Activated naive CD8-positive, alpha-beta T cell treated with anti-CD3 and anti-CD28 coated beads for 36 hours (primary cell): ENCODE results near the gene KDM2A. TPM values are rescaled to one million over a fixed set of nuclear protein-coding genes. Genes with fewer than 3 reads are reported as not detected.
A peak's percentile ranks its signal among the peaks of the same experiment; 100 is the strongest.
"Not testable (repeated sequence)": the region's sequence is repeated elsewhere in the genome, so short reads cannot be mapped to it uniquely, and the experiment has no call there.

Source experiments
- DNase-seq: peaks from one replicate; pipeline ENCODE4 v3.0.0; 2021
- H3K27ac Mint-ChIP-seq: one replicate; pipeline ENCODE4 v1.8.0; 2022; ENCODE audit warnings: mild to moderate bottlenecking, moderate library complexity, mixed read lengths
- H3K27me3 Mint-ChIP-seq: one replicate; pipeline ENCODE4 v1.8.0; 2022; ENCODE audit warnings: mild to moderate bottlenecking, mixed read lengths
- H3K36me3 Mint-ChIP-seq: one replicate; pipeline ENCODE4 v1.8.0; 2021; ENCODE audit warnings: mild to moderate bottlenecking, mixed read lengths
- H3K4me1 Mint-ChIP-seq: one replicate; pipeline ENCODE4 v1.8.0; 2021; ENCODE audit warnings: mixed read lengths
- H3K4me3 Mint-ChIP-seq: one replicate; pipeline ENCODE4 v1.8.0; 2022; ENCODE audit warnings: mild to moderate bottlenecking, moderate library complexity, mixed read lengths
- H3K9me3 Mint-ChIP-seq: one replicate; pipeline ENCODE4 v1.8.0; 2022; ENCODE audit warnings: mixed read lengths
- total RNA-seq, 2 experiments: library from RNA; stranded (reverse); gene quantifications; one replicate each; pipeline ENCODE4 v1.2.3, GENCODE V29; 2021

The KDM2A gene
- total RNA-seq, 2 experiments from 2014 or later = 77.4 to 80.9 TPM

DNA sequence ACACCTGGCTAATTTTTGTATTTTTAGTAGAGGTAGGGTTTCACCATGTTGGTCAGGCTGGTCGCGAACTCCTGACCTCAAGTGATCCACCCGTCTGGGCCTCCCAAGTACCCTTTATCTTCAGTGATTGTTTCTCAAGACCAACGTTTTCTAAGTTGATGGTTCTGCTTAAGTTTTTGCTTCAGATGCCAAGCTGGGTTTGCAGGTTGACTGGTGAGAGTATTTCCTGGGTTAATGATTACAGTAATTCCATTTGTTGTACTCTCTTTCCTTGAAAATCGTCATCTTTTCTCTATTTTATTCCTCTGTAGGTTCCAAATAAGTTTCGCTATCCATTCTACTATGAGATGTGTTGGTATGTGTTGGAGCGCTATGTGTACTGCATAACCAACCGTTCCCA lies 108.7 kb downstream of the KDM2A start:
- Mint-ChIP-seq H3K9me3 (no peaks in the 10 kb centered on the region), H3K27ac (no peak overlapping the region), H3K36me3 (peaks cover 10% of the 10 kb centered on the region), H3K4me3 (no peak overlapping the region), H3K27me3 (no peaks in the 10 kb centered on the region), H3K4me1 (peaks cover 2% of the 10 kb centered on the region)
- no peak for DNase-seq

GRCh38 chr11:67230406-67230805 lies 111.3 kb downstream of the KDM2A start:
- H3K4me1 Mint-ChIP-seq = peaks cover 14% of the 10 kb centered on the region
- DNase-seq = no peak
- H3K27me3 Mint-ChIP-seq = no peaks in the 10 kb centered on the region
- H3K27ac Mint-ChIP-seq = peak overlapping the region; percentile 43
- H3K9me3 Mint-ChIP-seq = no peaks in the 10 kb centered on the region
- H3K36me3 Mint-ChIP-seq = peaks cover 23% of the 10 kb centered on the region
- no peak overlapping the region for H3K4me3 Mint-ChIP-seq

DNA sequence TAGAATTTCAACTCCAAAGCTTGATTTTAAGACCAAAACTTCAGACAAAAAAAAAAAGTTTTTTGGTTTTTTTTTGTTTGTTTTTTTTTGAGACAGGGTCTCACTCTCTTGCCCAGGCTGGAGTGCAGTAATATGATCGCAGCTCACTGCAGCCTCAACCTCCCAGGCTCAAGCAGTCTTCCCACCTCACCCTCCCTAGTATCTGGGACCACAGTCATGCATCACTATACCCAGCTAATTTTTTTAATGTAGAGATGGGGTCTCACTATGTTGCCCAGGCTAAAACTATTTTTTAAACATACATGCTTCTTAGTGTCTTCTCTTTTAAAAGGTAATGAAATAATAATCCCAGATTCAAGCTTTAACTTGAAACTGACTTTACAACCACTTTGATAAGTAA lies 111.8 kb downstream of the KDM2A start:
- no peak overlapping the region for H3K4me3 Mint-ChIP-seq
- peaks cover 23% of the 10 kb centered on the region for H3K36me3 Mint-ChIP-seq
- H3K27me3 Mint-ChIP-seq = no peaks in the 10 kb centered on the region
- H3K9me3 Mint-ChIP-seq = no peaks in the 10 kb centered on the region
- DNase-seq = no peak
- peaks cover 14% of the 10 kb centered on the region for H3K4me1 Mint-ChIP-seq
- no peak overlapping the region for H3K27ac Mint-ChIP-seq

DNA sequence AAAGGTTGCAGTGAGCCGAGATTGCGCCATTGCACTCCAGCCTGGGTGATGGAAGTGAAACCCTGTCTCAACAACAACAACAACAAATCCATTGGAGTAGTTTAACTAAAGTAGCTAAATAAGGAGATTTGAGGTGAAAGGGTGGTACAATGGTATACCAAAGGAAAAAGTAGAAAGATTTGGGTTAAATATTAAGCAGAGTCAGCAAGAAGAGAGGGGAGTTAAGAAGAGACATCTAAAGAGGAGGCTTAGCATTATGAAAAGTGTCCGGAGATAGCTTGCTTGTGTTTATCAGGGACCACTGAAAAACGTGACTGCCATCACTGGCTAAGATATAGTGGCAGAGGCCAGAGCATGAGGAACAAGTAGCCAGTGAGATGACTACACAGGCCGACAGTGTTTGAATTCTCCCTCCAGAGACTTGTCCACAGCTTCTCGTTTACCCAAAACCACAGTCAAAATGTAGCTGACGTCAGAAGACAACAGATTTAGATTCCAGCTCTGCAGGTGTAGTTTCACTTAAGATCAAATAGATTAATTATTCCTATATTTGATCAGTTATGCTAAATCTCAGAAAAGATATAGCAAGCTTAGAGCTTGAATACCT lies 114.6 kb downstream of the KDM2A start:
- peaks cover 15% of the 10 kb centered on the region for H3K36me3 Mint-ChIP-seq
- peak overlapping the region; percentile 42 for H3K27ac Mint-ChIP-seq
- H3K27me3 Mint-ChIP-seq = no peaks in the 10 kb centered on the region
- peaks cover 22% of the 10 kb centered on the region for H3K4me1 Mint-ChIP-seq
- no peak for DNase-seq
- no peak overlapping the region for H3K4me3 Mint-ChIP-seq
- H3K9me3 Mint-ChIP-seq = no peaks in the 10 kb centered on the region

DNA sequence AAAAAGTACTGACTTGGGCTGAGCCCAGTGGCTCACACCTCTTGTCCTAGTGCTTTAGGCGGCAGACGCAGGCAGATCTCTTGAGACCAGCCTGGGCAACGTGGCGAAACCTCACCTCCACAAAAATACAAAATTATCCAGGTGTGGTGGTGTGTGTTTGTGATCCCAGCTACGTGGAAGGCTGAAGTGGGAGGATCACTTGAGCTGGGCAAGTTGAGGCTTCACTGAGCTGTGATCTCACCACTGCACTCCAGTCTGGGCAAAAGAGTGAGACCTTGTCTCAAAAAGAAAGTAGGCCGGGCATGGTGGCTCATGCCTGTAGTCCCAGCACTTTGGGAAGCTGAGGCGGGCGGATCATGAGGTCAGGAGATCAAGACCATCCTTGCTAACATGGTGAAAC lies 115.5 kb downstream of the KDM2A start:
- peaks cover 13% of the 10 kb centered on the region for H3K36me3 Mint-ChIP-seq
- H3K27ac Mint-ChIP-seq, DNase-seq, H3K9me3 Mint-ChIP-seq, H3K27me3 Mint-ChIP-seq, H3K4me3 Mint-ChIP-seq: not testable (repeated sequence)
- H3K4me1 Mint-ChIP-seq = peaks cover 31% of the 10 kb centered on the region

GRCh38 chr11:67237574-67237973 lies 118.5 kb downstream of the KDM2A start:
- H3K4me1 Mint-ChIP-seq = peaks cover 38% of the 10 kb centered on the region
- H3K27me3 Mint-ChIP-seq = no peaks in the 10 kb centered on the region

DNA sequence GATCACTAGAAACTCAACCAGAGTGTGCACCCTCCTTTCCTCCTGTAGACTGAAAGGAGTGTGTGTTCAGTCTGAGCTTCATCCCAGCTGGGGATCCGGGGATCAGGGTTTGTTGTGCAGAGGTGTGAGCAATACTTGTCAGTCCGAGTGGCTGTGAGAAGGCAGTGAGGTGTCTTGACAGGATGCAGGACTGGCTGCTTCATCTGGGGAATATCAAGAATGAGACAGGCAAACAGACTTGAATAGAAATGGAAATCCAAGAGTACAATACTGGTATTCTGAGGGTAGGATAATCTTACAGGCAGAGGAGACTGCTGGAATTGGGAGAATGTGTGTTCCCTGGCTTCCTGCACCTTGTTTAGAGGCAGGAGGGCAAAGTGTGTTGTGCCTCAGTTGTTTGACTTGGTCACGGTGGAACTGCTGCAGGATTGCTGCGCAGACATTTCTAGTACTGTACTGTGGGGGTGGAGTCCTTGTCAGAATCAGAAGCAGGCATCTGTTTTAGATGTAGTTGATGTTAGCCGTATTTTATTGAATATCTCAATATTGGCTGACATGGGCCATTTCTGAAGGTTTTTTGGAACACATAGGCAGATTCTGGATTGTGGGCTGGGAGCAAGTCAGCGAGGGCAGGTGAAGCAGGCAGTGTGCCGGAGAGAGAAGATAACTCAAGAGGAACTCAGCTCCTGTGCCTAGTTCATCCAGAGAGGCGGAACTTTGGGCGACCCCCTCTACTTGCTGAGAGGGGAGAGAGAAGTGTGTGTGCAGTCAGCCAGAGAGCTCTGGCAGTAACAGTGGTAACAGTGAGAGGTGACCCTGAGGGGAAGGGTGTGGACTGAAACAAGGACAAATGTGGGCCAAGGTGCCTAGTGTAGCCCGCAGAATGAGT lies 120.1 kb downstream of the KDM2A start:
- DNase-seq = no peak
- Mint-ChIP-seq H3K36me3 (peaks cover 44% of the 10 kb centered on the region), H3K27ac (peak overlapping the region; percentile 99), H3K9me3 (no peaks in the 10 kb centered on the region), H3K27me3 (no peaks in the 10 kb centered on the region), H3K4me1 (peaks cover 41% of the 10 kb centered on the region), H3K4me3 (peak overlapping the region; percentile 98)

More at GRCh38 chr11:67237574-67237973, 118.5 kb downstream of the KDM2A start:
- Mint-ChIP-seq H3K9me3 (no peaks in the 10 kb centered on the region), H3K4me3 (no peak overlapping the region), H3K27ac (no peak overlapping the region), H3K36me3 (peaks cover 37% of the 10 kb centered on the region)
- no peak for DNase-seq

GRCh38 chr11:67239783-67240575 lies 120.9 kb downstream of the KDM2A start:
- no peaks in the 10 kb centered on the region for H3K9me3 Mint-ChIP-seq
- H3K36me3 Mint-ChIP-seq = peaks cover 44% of the 10 kb centered on the region
- peak overlapping the region; percentile 99 for H3K27ac Mint-ChIP-seq
- H3K27me3 Mint-ChIP-seq = no peaks in the 10 kb centered on the region
- H3K4me1 Mint-ChIP-seq = peaks cover 38% of the 10 kb centered on the region
- H3K4me3 Mint-ChIP-seq = peak overlapping the region; percentile 98
- DNase-seq = peak; percentile 97

DNA sequence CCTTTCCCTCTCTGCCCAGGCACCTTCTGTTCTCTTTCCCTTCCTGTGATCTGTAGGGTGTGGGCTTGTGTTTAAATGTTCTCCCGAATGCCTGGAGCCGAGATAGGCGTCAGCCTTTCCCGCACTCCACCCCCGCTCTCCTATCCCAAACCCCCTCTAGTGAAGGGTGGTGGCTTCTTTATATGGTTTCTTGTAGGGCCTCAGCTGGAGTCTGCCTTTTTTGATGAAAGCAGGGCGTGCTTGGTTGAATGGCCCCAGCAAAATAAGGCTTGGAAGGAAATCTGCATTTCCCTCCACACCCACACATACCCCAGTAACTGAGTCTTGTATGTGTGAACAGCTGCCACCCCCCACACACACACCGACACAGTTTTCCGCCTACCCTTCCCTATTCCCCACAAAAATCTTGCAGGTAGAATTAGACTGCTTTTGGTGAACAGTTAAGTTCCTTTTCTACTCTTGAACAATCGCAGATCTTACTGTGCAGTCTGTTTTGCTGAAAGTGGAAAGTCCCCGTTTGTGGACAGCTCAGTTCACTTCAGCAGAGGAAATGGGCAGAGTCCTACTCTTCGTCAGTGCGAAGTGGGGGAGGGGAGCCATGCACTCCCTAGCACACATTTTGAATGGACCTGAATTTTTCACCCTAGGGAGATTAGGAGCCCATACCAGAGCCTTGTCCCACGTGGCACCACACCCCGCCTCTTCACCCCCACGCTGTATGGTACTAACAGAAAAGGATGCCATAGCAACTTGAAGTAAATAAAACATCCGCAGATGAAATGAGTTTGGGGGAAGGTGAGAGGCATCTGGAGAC lies 121.7 kb downstream of the KDM2A start:
- H3K4me3 Mint-ChIP-seq = peak overlapping the region; percentile 98
- H3K9me3 Mint-ChIP-seq = no peaks in the 10 kb centered on the region
- H3K27ac Mint-ChIP-seq = peak overlapping the region; percentile 99
- DNase-seq = peak; percentile 83
- H3K4me1 Mint-ChIP-seq = peaks cover 40% of the 10 kb centered on the region
- H3K27me3 Mint-ChIP-seq = no peaks in the 10 kb centered on the region
- peaks cover 51% of the 10 kb centered on the region for H3K36me3 Mint-ChIP-seq

DNA sequence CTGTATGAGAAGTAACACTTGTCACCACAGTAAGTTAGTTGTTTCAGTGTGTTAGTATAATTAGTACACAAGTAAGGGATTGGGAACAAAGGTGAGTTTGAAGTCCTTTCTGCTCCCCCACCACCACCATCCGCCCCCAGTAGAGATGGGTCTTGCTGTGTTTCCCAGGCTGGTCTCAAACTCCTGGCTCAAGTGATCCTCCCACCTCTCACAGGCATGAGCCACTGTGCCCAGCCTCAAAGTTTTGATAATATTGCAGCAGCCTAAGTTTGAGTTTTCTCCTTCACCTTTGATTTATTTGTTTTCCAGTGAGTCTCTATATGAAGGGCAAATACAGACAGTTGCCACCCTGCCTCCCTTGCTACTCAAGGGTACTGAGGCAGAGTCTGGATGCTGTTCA lies 123.5 kb downstream of the KDM2A start:
- peak overlapping the region; percentile 68 for H3K27ac Mint-ChIP-seq
- peaks cover 38% of the 10 kb centered on the region for H3K4me1 Mint-ChIP-seq
- H3K9me3 Mint-ChIP-seq = no peaks in the 10 kb centered on the region
- H3K36me3 Mint-ChIP-seq = peaks cover 60% of the 10 kb centered on the region
- H3K4me3 Mint-ChIP-seq = peak overlapping the region; percentile 98
- no peak for DNase-seq
- H3K27me3 Mint-ChIP-seq = no peaks in the 10 kb centered on the region

DNA sequence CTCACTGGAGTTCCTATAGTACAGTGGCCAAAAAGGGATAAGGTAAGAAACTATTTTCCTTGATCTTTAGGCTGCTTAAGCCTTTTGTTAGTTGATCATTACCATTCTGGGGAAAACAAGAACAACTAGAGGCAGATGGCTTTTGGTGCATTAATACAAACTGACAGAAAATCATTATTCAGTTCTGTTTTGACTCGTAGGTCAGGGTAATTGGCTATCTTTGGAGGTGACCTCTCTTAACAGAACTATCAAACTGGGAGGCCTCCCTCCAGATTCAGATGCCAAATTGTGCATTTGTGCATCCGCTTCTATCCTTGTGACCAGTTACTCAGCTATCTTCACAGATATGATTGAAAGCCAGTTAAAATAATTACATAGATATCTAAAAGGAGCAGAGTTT lies 124.0 kb downstream of the KDM2A start:
- H3K4me1 Mint-ChIP-seq = peaks cover 39% of the 10 kb centered on the region
- peak overlapping the region; percentile 68 for H3K27ac Mint-ChIP-seq
- no peaks in the 10 kb centered on the region for H3K9me3 Mint-ChIP-seq
- H3K4me3 Mint-ChIP-seq = peak overlapping the region; percentile 98
- no peaks in the 10 kb centered on the region for H3K27me3 Mint-ChIP-seq
- no peak for DNase-seq
- peaks cover 63% of the 10 kb centered on the region for H3K36me3 Mint-ChIP-seq

- peaks cover 27% of the 10 kb centered on the region for H3K4me1 Mint-ChIP-seq
- no peaks in the 10 kb centered on the region for H3K27me3 Mint-ChIP-seq
- peaks cover 76% of the 10 kb centered on the region for H3K36me3 Mint-ChIP-seq
- no peak overlapping the region for H3K4me3 Mint-ChIP-seq
- no peaks in the 10 kb centered on the region for H3K9me3 Mint-ChIP-seq
- peak overlapping the region; percentile 22 for H3K27ac Mint-ChIP-seq
- DNase-seq = no peak
Observed at GRCh38 chr11:67245046-67245445, 126.0 kb downstream of the KDM2A start.

DNA sequence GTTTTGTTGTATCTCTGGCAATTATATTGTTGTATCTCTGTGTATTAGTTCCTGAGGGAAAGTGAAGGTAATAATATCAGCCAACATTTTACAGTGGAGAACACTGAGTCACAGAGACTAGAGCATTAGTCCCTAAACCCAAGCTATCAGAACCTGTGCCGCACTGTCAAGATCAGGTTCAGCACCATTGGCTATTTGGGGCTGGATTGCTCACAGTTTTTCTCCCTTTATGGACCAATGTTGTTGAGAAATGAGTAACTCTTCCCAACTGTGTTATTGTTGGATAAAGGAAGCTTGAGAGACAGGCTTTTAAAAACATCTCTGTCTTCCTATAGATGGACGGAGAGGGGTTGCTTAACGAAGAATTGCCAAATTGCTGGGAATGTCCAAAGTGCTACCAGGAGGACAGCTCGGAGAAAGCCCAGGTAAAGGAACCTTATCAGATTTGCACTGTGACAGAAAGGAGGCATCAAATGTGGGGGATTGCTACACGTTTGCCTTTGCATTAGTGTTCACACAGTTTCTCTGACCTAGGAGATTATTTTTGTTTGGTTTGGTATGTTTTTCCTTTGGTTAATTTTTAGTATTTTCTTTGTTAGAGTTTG lies 129.0 kb downstream of the KDM2A start:
- H3K4me3 Mint-ChIP-seq = no peak overlapping the region
- H3K4me1 Mint-ChIP-seq = peaks cover 33% of the 10 kb centered on the region
- no peak for DNase-seq
- peaks cover 59% of the 10 kb centered on the region for H3K36me3 Mint-ChIP-seq
- H3K9me3 Mint-ChIP-seq = no peaks in the 10 kb centered on the region
- peak overlapping the region; percentile 25 for H3K27ac Mint-ChIP-seq
- H3K27me3 Mint-ChIP-seq = no peaks in the 10 kb centered on the region

DNA sequence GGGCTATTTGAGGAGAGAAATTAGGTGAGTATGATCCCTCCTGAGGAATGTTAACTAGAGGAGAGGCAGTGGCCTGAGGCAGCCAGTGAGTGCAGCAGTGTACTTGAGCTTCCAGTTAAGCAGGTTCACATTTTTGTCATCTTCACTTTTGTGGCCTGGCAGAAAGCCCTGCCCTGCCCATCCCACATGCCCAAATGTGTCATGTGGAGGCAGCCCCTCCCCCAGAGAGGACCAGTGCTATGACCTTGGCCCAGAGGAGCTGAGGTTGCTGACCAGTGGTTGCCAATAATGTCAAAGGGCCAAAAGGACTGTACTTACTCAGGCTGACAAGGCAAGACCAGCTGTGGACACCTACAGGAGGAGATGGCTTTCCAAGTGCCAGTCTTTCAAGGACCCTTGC lies 129.6 kb downstream of the KDM2A start:
- DNase-seq = no peak
- Mint-ChIP-seq H3K9me3 (no peaks in the 10 kb centered on the region), H3K36me3 (peaks cover 60% of the 10 kb centered on the region), H3K4me3 (no peak overlapping the region), H3K27ac (peak overlapping the region; percentile 54), H3K27me3 (no peaks in the 10 kb centered on the region), H3K4me1 (peaks cover 34% of the 10 kb centered on the region)
